HG03460 (cell line): ENCODE measurements around the gene SLC9A7.
"Not testable (repeated sequence)": the region's sequence is repeated elsewhere in the genome, so short reads cannot be mapped to it uniquely, and the experiment has no call there.

ENCODE experiments used
- ATAC-seq: cut with Tn5 transposase; IDR thresholded peaks from one replicate; pipeline ENCODE4 v1.9.1; 2021; ENCODE audit not compliant: unreplicated experiment

The SLC9A7 gene

GRCh38 chrX:46758956-46759644 is at the start of gene SLC9A7:
Gene SLC9A7, minus strand, starts transcription at chrX:46759118. Its CDS starts 89 bp downstream, at chrX:46759029.
- ATAC-seq = peak; percentile 55

- no peak for ATAC-seq
These were observed 46.4 kb upstream of the SLC9A7 start for GRCh38 chrX:46805270-46805669.

- ATAC-seq = no peak
These were observed 44.2 kb upstream of the SLC9A7 start for GRCh38 chrX:46803140-46803539.

GRCh38 chrX:46796574-46797191 is 37.8 kb upstream of the SLC9A7 start:
- no peak for ATAC-seq

GRCh38 chrX:46793386-46794143 is 34.6 kb upstream of the SLC9A7 start:
- no peak for ATAC-seq

- ATAC-seq = no peak
These were observed 33.9 kb upstream of the SLC9A7 start for GRCh38 chrX:46792810-46793188.

- ATAC-seq = no peak
These were observed 33.2 kb upstream of the SLC9A7 start for GRCh38 chrX:46791927-46792809.

GRCh38 chrX:46788902-46789301 is 30.0 kb upstream of the SLC9A7 start:
- ATAC-seq = no peak

- not testable (repeated sequence) for ATAC-seq
These were observed 25.5 kb upstream of the SLC9A7 start for GRCh38 chrX:46784437-46784836.

- no peak for ATAC-seq
These were observed 23.1 kb upstream of the SLC9A7 start for GRCh38 chrX:46782034-46782433.

- no peak for ATAC-seq
These were observed 19.3 kb upstream of the SLC9A7 start for GRCh38 chrX:46777971-46778810.

- ATAC-seq = no peak
These were observed 11.9 kb upstream of the SLC9A7 start for GRCh38 chrX:46770817-46771163.

- ATAC-seq = no peak
These were observed 11.3 kb upstream of the SLC9A7 start for GRCh38 chrX:46770000-46770816.

- ATAC-seq = no peak
These were observed 4.0 kb upstream of the SLC9A7 start for GRCh38 chrX:46762963-46763362.

- ATAC-seq = no peak
These were observed 692 bp upstream of the SLC9A7 start for GRCh38 chrX:46759645-46759974.

GRCh38 chrX:46758163-46758955 is 559 bp downstream of the SLC9A7 start:
- ATAC-seq = peak; percentile 19

- no peak for ATAC-seq
These were observed 1.3 kb downstream of the SLC9A7 start for GRCh38 chrX:46757593-46757992.

GRCh38 chrX:46757052-46757451 is 1.9 kb downstream of the SLC9A7 start:
- no peak for ATAC-seq

- ATAC-seq = no peak
These were observed 3.2 kb downstream of the SLC9A7 start for GRCh38 chrX:46755671-46756070.
